NCI-H2107 (cell line): ENCODE measurements around the gene DVL3.

Experiments
- DNase-seq: peaks from one replicate; lab custom pipeline; 2025; lab: John Stamatoyannopoulos, UW

Gene DVL3

GRCh38 chr3:184211297-184211696 is 56.1 kb downstream of the DVL3 start:
- no peak for DNase-seq

- DNase-seq, result no peak
Observed at GRCh38 chr3:184211718-184212117, 56.5 kb downstream of the DVL3 start.

- DNase-seq, result no peak
Observed at GRCh38 chr3:184218814-184219213, 63.6 kb downstream of the DVL3 start.

GRCh38 chr3:184222521-184222920 is 67.3 kb downstream of the DVL3 start:
- DNase-seq, result no peak
